Measurements from ENCODE around the gene CFAP221.

Gene CFAP221

GRCh38 chr2:119647440-119648169 lies 103.4 kb downstream of the CFAP221 start:
- Histone ChIP-seq H3K4me1 (ENCODE audit: insufficient read depth, poor library complexity, severe bottlenecking) (peaks cover 8% of the 10 kb centered on the region), H3K36me3 (ENCODE audit: low read depth) (no peaks in the 10 kb centered on the region), H3K27ac (ENCODE audit: poor library complexity, severe bottlenecking) (no peak overlapping the region), H3K4me3 (ENCODE audit: severe bottlenecking) (no peak overlapping the region), H3K9me3 (ENCODE audit: severe bottlenecking) (no peaks in the 10 kb centered on the region), H3K27me3 (ENCODE audit: insufficient read depth, poor library complexity, severe bottlenecking) (no peaks in the 10 kb centered on the region)
- ATAC-seq (ENCODE audit: low read depth) (peak; percentile 92), DNase-seq (ENCODE audit: low spot score) (no peak)
- no peak for TF ChIP-seq CTCF (IDR thresholded peaks at IDR 0.05; ENCODE audit: poor library complexity, severe bottlenecking)

- no peak for TF ChIP-seq CTCF (IDR thresholded peaks at IDR 0.05; ENCODE audit: poor library complexity, severe bottlenecking)
Measured at GRCh38 chr2:119649364-119649917, 105.2 kb downstream of the CFAP221 start.

GRCh38 chr2:119650206-119650605 lies 106.0 kb downstream of the CFAP221 start:
- ATAC-seq (ENCODE audit: low read depth) (no peak), DNase-seq (ENCODE audit: low spot score) (no peak)
- H3K4me1 ChIP-seq (ENCODE audit: insufficient read depth, poor library complexity, severe bottlenecking): peaks cover 8% of the 10 kb centered on the region
- H3K4me3 ChIP-seq (ENCODE audit: severe bottlenecking): no peak overlapping the region
- TF ChIP-seq CTCF (IDR thresholded peaks at IDR 0.05; ENCODE audit: poor library complexity, severe bottlenecking): no peak
- H3K27ac ChIP-seq (ENCODE audit: poor library complexity, severe bottlenecking): no peak overlapping the region
- H3K9me3 ChIP-seq (ENCODE audit: severe bottlenecking): no peaks in the 10 kb centered on the region
- no peaks in the 10 kb centered on the region for H3K27me3 ChIP-seq (ENCODE audit: insufficient read depth, poor library complexity, severe bottlenecking)
- no peaks in the 10 kb centered on the region for H3K36me3 ChIP-seq (ENCODE audit: low read depth)

More at GRCh38 chr2:119649364-119649917, 105.2 kb downstream of the CFAP221 start:
- DNase-seq (ENCODE audit: low spot score) (no peak), ATAC-seq (ENCODE audit: low read depth) (peak; percentile 76)
- H3K27me3 ChIP-seq (ENCODE audit: insufficient read depth, poor library complexity, severe bottlenecking): no peaks in the 10 kb centered on the region
- no peak overlapping the region for H3K27ac ChIP-seq (ENCODE audit: poor library complexity, severe bottlenecking)
- H3K4me1 ChIP-seq (ENCODE audit: insufficient read depth, poor library complexity, severe bottlenecking): peaks cover 8% of the 10 kb centered on the region
- H3K36me3 ChIP-seq (ENCODE audit: low read depth): no peaks in the 10 kb centered on the region
- no peak overlapping the region for H3K4me3 ChIP-seq (ENCODE audit: severe bottlenecking)
- H3K9me3 ChIP-seq (ENCODE audit: severe bottlenecking): no peaks in the 10 kb centered on the region

- ATAC-seq (ENCODE audit: low read depth) (no peak), DNase-seq (ENCODE audit: low spot score) (no peak)
- TF ChIP-seq CTCF (IDR thresholded peaks at IDR 0.05; ENCODE audit: poor library complexity, severe bottlenecking): no peak
- H3K36me3 ChIP-seq (ENCODE audit: low read depth): no peaks in the 10 kb centered on the region
- no peaks in the 10 kb centered on the region for H3K9me3 ChIP-seq (ENCODE audit: severe bottlenecking)
- H3K4me3 ChIP-seq (ENCODE audit: severe bottlenecking): no peak overlapping the region
- no peak overlapping the region for H3K27ac ChIP-seq (ENCODE audit: poor library complexity, severe bottlenecking)
- H3K27me3 ChIP-seq (ENCODE audit: insufficient read depth, poor library complexity, severe bottlenecking): no peaks in the 10 kb centered on the region
- peaks cover 8% of the 10 kb centered on the region for H3K4me1 ChIP-seq (ENCODE audit: insufficient read depth, poor library complexity, severe bottlenecking)
Measured at GRCh38 chr2:119650846-119651370, 106.7 kb downstream of the CFAP221 start.
